ENCODE results near the gene TULP1. TPM values are rescaled to one million over a fixed set of nuclear protein-coding genes. Genes with fewer than 3 reads are reported as not detected.

The TULP1 gene
- total and polyA plus RNA-seq, 2 donors from 2014 or later = not detected

GRCh38 chr6:35499372-35499771 lies 13.3 kb downstream of the TULP1 start:
- H3K27me3 ChIP-seq (ENCODE audit: control insufficient read depth, insufficient read depth, low read length) = no peaks in the 10 kb centered on the region
- intact Hi-C loops (cut with DNase I) = no loop called here
- H3K27ac ChIP-seq (ENCODE audit: low read depth in 2 of 2, low read length in 2 of 2) = no peak overlapping the region
- no peaks in the 10 kb centered on the region for H3K36me3 ChIP-seq (ENCODE audit: control insufficient read depth in 2 of 3, insufficient read depth in 3 of 3, low read length in 3 of 3)
- no peaks in the 10 kb centered on the region for H3K9me3 ChIP-seq (ENCODE audit: control insufficient read depth in 2 of 3, insufficient read depth in 1 of 3, low read length in 3 of 3)
- FAIRE-seq (no peak), DNase-seq (no peak)
- H3K4me1 ChIP-seq (ENCODE audit: control insufficient read depth in 2 of 3, insufficient read depth in 2 of 3, low read depth in 1 of 3, low read length in 3 of 3) = peaks cover 3 to 13% (median 3%) of the 10 kb centered on the region in 3 donors
- no peak overlapping the region for H3K9ac ChIP-seq (ENCODE audit: low read length in 3 of 3)
- TF ChIP-seq CTCF (IDR thresholded peaks at IDR 0.05; ENCODE audit: borderline replicate concordance, extremely low read depth, insufficient read depth) = no peak
- H3K4me3 ChIP-seq (ENCODE audit: low read length in 3 of 3) = no peak overlapping the region

GRCh38 chr6:35498422-35499067 lies 14.2 kb downstream of the TULP1 start:
- H3K27me3 ChIP-seq (ENCODE audit: control insufficient read depth, insufficient read depth, low read length) = no peaks in the 10 kb centered on the region
- H3K36me3 ChIP-seq (ENCODE audit: control insufficient read depth in 2 of 3, insufficient read depth in 3 of 3, low read length in 3 of 3) = no peaks in the 10 kb centered on the region
- intact Hi-C loops (cut with DNase I) = no loop called here
- peaks cover 6 to 20% (median 8%) of the 10 kb centered on the region in 3 donors for H3K4me1 ChIP-seq (ENCODE audit: control insufficient read depth in 2 of 3, insufficient read depth in 2 of 3, low read depth in 1 of 3, low read length in 3 of 3)
- DNase-seq (peak in 2 of 5 donors; percentile 45 to 55), FAIRE-seq (no peak)
- no peak for TF ChIP-seq CTCF (IDR thresholded peaks at IDR 0.05; ENCODE audit: borderline replicate concordance, extremely low read depth, insufficient read depth)
- peak overlapping the region in 1 of 2 donors; percentile 85 for H3K27ac ChIP-seq (ENCODE audit: low read depth in 2 of 2, low read length in 2 of 2)
- H3K9ac ChIP-seq (ENCODE audit: low read length in 3 of 3) = peak overlapping the region in 1 of 3 donors; percentile 12
- H3K4me3 ChIP-seq (ENCODE audit: low read length in 3 of 3) = peak overlapping the region in 1 of 3 donors; percentile 59
- H3K9me3 ChIP-seq (ENCODE audit: control insufficient read depth in 2 of 3, insufficient read depth in 1 of 3, low read length in 3 of 3) = no peaks in the 10 kb centered on the region

- DNase-seq = peak; percentile 88 to 95 (median 93)
- no peak for FAIRE-seq
These were observed 14.9 kb downstream of the TULP1 start for GRCh38 chr6:35497571-35498421.

More at GRCh38 chr6:35497571-35498421, 14.9 kb downstream of the TULP1 start:
- H3K36me3 ChIP-seq (ENCODE audit: control insufficient read depth in 2 of 3, insufficient read depth in 3 of 3, low read length in 3 of 3) = no peaks in the 10 kb centered on the region
- intact Hi-C loops (cut with DNase I) = no loop called here
- peak overlapping the region; percentile 41 to 59 (median 45) for H3K4me3 ChIP-seq (ENCODE audit: low read length in 3 of 3)
- H3K9ac ChIP-seq (ENCODE audit: low read length in 3 of 3) = peak overlapping the region in 1 of 3 donors; percentile 75
- H3K27ac ChIP-seq (ENCODE audit: low read depth in 2 of 2, low read length in 2 of 2) = peak overlapping the region; percentile 80 to 85
- no peaks in the 10 kb centered on the region for H3K27me3 ChIP-seq (ENCODE audit: control insufficient read depth, insufficient read depth, low read length)
- peaks cover 8 to 20% (median 8%) of the 10 kb centered on the region in 3 donors for H3K4me1 ChIP-seq (ENCODE audit: control insufficient read depth in 2 of 3, insufficient read depth in 2 of 3, low read depth in 1 of 3, low read length in 3 of 3)
- H3K9me3 ChIP-seq (ENCODE audit: control insufficient read depth in 2 of 3, insufficient read depth in 1 of 3, low read length in 3 of 3) = no peaks in the 10 kb centered on the region
- TF ChIP-seq CTCF (IDR thresholded peaks at IDR 0.05; ENCODE audit: borderline replicate concordance, extremely low read depth, insufficient read depth) = no peak
